ENCODE measurements around the gene BRAT1. TPM values are rescaled to one million over a fixed set of nuclear protein-coding genes. Genes with fewer than 3 reads are reported as not detected.
A peak's percentile ranks its signal among the peaks of the same experiment; 100 is the strongest.

BRAT1 gene
- total RNA-seq, 3 donors from 2014 or later = 20.7 to 27.9 (median 22.1) TPM

DNA sequence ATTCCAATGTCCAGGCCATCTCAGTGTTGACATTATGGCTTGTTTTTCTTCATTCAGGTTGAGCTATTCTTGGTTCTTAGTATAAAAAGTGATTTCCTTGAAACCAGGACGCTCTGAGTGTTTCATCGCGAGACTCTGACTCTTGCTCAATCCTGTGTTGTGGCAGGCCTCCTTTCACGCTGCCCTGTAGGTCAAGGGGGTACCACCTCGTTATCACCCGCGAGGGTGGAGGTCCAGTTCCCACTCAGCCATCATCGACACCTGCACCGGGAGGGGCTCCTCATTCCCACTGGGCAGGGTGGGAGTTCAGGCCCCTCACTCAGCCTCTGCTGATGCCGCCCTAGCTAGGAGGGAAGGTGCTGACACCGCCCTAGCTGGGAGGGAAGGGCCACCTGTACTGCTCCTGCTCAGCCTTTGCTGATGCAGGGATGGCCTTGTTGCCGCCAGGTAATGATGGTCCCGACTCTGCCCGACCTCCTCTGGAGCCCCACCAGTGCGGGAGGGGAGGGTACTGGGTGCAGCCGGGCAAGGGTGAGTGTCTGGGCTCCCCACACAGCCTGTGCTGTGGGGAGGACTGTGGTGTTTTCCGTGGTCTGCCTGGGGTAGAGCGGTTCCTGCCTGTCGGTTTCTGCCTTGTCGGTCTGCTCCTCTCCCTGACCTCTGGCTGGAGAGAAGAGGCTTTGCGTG lies 19.9 kb upstream of the BRAT1 start:
- Histone ChIP-seq H3K4me3 (no peak overlapping the region), H3K36me3 (ENCODE audit: low read depth) (no peaks in the 10 kb centered on the region)
- TF ChIP-seq, protein P1, sequence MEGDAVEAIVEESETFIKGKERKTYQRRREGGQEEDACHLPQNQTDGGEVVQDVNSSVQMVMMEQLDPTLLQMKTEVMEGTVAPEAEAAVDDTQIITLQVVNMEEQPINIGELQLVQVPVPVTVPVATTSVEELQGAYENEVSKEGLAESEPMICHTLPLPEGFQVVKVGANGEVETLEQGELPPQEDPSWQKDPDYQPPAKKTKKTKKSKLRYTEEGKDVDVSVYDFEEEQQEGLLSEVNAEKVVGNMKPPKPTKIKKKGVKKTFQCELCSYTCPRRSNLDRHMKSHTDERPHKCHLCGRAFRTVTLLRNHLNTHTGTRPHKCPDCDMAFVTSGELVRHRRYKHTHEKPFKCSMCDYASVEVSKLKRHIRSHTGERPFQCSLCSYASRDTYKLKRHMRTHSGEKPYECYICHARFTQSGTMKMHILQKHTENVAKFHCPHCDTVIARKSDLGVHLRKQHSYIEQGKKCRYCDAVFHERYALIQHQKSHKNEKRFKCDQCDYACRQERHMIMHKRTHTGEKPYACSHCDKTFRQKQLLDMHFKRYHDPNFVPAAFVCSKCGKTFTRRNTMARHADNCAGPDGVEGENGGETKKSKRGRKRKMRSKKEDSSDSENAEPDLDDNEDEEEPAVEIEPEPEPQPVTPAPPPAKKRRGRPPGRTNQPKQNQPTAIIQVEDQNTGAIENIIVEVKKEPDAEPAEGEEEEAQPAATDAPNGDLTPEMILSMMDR (IDR thresholded peaks at IDR 0.05) = no peak

GRCh38 chr7:2573761-2574160 lies 18.4 kb upstream of the BRAT1 start:
- H3K4me3 ChIP-seq = no peak overlapping the region
- no peaks in the 10 kb centered on the region for H3K36me3 ChIP-seq (ENCODE audit: low read depth)
- H3K4me1 ChIP-seq (ENCODE audit: low read depth) = no peaks in the 10 kb centered on the region
- intact Hi-C loops (cut with DNase I, micrococcal nuclease) = no loop called here
- TF ChIP-seq, protein P1 (IDR thresholded peaks at IDR 0.05) = no peak
- DNase-seq (no peak), ATAC-seq (no peak)
- H3K9me3 ChIP-seq = no peaks in the 10 kb centered on the region

More for the DNA sequence above, 19.9 kb upstream of the BRAT1 start:
- intact Hi-C loops (cut with DNase I, micrococcal nuclease) = no loop called here
- DNase-seq = no peak
- Histone ChIP-seq H3K9me3 (no peaks in the 10 kb centered on the region), H3K4me1 (ENCODE audit: low read depth) (no peaks in the 10 kb centered on the region)
- ATAC-seq = no peak

- peak; percentile 63 for ATAC-seq
- intact Hi-C loops (cut with DNase I, micrococcal nuclease) = no loop called here
- no peaks in the 10 kb centered on the region for H3K36me3 ChIP-seq (ENCODE audit: low read depth)
- TF ChIP-seq, protein P1 (IDR thresholded peaks at IDR 0.05) = no peak
- no peak overlapping the region for H3K4me3 ChIP-seq
- no peaks in the 10 kb centered on the region for H3K9me3 ChIP-seq
- peak in 1 of 3 donors; percentile 37 for DNase-seq
- no peaks in the 10 kb centered on the region for H3K4me1 ChIP-seq (ENCODE audit: low read depth)
These were observed 16.9 kb upstream of the BRAT1 start for GRCh38 chr7:2572101-2572842.

DNA sequence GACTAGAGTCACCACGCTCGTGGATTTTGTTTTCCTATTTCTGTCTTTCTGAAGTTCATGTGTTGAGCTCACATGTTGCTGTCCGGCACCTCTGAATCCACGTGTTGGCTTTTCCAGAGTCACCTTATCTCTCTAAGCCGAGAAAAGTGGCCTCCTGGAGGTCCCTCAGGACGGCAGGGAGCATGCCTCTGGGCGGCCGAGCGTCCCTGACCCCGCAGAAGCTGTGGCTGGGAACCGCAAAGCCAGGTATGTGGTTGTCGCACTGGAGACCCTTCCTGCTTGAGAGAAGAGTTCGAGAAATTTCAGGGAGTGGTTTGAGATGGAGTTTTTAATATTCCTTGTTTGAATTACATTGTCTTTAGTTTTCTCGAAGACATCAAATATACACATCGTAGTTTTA lies 16.1 kb upstream of the BRAT1 start:
- H3K4me1 ChIP-seq (ENCODE audit: low read depth) = no peaks in the 10 kb centered on the region
- intact Hi-C loops (cut with DNase I, micrococcal nuclease) = no loop called here
- no peak for ATAC-seq
- no peak for DNase-seq
- H3K9me3 ChIP-seq = no peaks in the 10 kb centered on the region
- TF ChIP-seq, protein P1 (IDR thresholded peaks at IDR 0.05) = no peak
- H3K4me3 ChIP-seq = no peak overlapping the region
- no peaks in the 10 kb centered on the region for H3K36me3 ChIP-seq (ENCODE audit: low read depth)

DNA sequence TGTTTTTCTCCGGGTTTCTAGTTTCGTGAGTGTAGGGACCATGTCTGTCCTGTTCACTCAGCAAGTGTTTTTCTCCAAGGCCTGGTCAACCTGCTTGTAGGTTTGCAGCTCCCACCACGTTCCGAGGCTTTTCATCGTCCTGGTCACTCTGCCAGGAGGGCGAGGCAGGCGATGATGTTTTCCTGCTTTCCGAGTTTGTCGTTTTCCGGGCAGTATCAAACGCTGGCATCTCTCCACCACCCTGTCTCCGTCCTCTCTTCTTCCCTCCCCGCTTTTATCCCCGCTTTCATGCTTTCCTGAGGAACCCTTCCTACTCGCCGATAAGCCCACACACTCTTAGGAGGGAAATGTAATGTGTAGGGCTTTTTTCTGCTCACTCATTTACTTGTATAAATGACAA lies 14.7 kb upstream of the BRAT1 start:
- no peak overlapping the region for H3K4me3 ChIP-seq
- no peak for ATAC-seq
- intact Hi-C loops (cut with DNase I, micrococcal nuclease) = no loop called here
- H3K36me3 ChIP-seq (ENCODE audit: low read depth) = no peaks in the 10 kb centered on the region
- TF ChIP-seq, protein P1 (IDR thresholded peaks at IDR 0.05) = no peak
- no peak for DNase-seq
- H3K4me1 ChIP-seq (ENCODE audit: low read depth) = no peaks in the 10 kb centered on the region
- H3K9me3 ChIP-seq = no peaks in the 10 kb centered on the region

Measured in mucosa of descending colon (tissue), 3 donors.